Stimulated activated CD8-positive, alpha-beta memory T cell treated with anti-CD3 and anti-CD28 coated beads, Interleukin-7, amount 100 ng/mL, for 1 hour (primary cell): ENCODE results near the gene LRRC74A.

Experiments
- DNase-seq, 2 donors: peaks; one replicate each; pipeline ENCODE4 v3.0.0-alpha.2; 2020; ENCODE audit warnings: low read depth in 2 of 2

Gene LRRC74A

DNA sequence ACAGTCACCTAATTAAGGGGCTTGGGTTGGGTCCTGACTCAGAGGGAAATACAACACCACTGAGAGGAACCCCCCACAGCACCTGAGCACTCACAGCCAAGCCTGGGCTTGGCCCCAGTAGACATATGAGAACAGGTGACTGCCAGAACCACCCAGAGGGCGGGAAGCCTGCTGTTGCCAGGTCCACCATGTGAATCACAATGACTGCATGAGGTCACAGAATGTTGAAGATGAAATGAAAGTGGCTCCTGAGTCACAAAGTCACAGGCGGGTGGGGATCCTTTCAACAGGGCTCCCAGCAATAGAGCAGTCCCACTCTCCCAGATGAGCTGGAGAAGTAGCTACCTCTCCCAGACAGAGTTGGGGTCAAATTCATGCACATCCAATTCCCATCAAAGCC is at the start of gene LRRC74A:
Gene LRRC74A (plus strand): TSS at position 287 of the 400 bp plus-strand sequence. CDS start 290 bp downstream, outside the sequence.
- DNase-seq = no peak

DNA sequence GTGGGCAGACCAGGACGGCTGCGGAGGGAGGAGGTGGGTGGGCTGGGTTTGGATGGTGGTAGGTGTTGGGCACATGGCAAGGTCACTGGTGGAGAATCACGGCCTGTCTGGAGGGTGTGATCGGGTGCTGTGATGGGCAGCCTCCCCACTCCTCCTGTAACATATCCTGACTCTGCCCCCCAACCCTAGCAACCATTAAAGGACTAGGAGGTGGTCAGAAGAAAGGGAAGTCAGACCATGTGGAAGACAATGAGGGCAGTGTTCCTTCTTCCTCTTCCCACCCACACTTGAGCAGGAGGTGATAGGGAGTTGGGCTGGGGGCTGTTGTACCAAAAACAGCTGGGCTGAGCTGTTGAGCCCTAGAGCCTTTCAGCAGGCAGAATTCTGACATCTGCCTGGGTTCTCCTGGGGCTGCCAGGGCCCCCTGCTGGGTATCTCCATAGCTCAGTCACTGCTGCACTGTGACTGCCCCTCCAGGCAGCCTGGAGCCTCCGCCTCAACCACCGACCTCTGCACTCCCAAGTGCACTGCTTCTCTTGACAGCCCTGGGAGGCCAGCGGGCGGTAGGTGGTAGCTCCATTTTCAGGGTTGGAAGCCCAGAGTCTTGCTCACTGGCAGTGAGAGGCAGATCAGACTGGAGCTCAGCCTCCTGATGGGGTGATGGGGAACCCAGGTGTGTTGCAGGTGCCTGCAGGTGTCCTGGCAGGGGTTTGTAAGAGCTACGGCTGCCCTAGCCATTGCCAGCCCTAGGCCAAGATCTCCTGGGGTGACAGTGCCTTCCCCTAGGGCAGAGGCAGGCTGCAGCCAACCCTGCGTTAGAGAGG is 49.6 kb upstream of the LRRC74A start:
- DNase-seq = no peak

GRCh38 chr14:76777721-76778120 is 48.5 kb upstream of the LRRC74A start:
- DNase-seq = no peak

- no peak for DNase-seq
Measured at GRCh38 chr14:76778546-76779215, 47.5 kb upstream of the LRRC74A start.

GRCh38 chr14:76779221-76780057 is 46.8 kb upstream of the LRRC74A start:
- no peak for DNase-seq

- no peak for DNase-seq
Measured at GRCh38 chr14:76780058-76780345, 46.2 kb upstream of the LRRC74A start.

GRCh38 chr14:76780360-76780759 is 45.8 kb upstream of the LRRC74A start:
- DNase-seq = no peak

- DNase-seq = no peak
Measured at GRCh38 chr14:76780875-76781647, 45.1 kb upstream of the LRRC74A start.

GRCh38 chr14:76781648-76782051 is 44.6 kb upstream of the LRRC74A start:
- DNase-seq = no peak

DNA sequence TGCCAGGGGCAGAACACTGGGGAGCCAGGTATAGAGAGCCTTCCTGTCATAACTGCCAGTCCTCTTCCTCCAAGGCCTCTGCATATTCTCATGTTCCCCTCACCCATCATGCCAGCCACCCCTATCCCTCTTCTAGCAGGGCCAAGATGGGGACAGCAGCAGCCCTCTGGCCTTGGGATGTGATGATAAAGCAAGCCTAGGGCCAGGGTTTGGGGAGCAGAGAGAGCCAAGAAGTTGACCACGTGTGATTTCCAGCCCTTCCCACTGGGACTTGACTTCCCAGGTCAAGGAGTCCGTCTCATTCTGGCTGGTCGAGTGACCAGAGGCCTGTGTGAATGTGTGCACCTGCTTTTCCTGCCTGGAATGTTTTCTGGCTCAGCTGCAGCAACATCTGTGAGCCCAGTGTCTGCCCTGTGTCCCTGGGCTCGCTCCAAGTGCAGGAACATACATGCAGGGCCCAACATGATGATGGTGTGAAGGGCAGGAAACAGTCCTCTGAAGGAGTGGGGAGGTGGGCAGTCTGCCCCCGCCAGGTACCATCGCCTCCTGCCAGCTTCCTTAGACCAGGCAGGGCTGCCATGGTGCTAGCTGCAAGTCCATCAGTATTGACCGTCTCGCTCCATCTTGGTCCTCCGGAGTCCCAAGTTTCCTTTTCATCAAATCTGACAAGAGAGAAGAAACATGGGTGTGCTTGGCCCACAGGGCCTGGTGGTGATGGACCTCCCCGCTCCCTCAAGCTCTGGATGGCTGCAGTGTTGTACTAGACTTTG is 43.9 kb upstream of the LRRC74A start:
- no peak for DNase-seq

GRCh38 chr14:76782885-76783566 is 43.2 kb upstream of the LRRC74A start:
- DNase-seq = no peak

DNA sequence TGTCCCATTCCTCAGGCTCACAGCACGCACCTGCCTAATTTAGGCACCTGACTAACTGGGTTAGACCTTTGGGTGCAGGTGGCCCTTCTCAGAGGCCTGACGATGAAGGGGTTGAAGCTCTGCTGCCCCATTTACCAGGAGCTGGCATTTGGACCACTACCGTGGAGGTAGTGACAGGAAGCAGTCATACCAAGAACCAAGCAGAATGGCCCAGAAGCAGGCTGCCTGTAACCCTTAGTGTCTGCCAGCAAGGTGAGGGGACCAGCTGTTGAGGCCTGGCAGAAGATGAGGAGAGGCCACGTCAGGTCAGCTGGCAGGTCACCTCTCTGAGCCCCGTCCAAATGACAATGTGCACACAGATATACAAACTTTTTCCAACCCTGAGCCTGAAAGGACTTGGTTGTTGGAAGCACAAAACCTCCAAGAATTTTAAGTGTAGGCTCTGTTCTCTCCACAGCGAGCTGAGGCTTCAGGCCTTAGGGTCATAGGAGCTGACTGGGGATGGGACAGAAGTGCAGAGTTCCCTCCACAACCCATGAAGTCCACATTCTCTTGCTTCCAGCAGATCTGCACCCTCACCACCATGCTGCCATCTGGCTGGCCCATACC is 41.8 kb upstream of the LRRC74A start:
- DNase-seq = no peak

DNA sequence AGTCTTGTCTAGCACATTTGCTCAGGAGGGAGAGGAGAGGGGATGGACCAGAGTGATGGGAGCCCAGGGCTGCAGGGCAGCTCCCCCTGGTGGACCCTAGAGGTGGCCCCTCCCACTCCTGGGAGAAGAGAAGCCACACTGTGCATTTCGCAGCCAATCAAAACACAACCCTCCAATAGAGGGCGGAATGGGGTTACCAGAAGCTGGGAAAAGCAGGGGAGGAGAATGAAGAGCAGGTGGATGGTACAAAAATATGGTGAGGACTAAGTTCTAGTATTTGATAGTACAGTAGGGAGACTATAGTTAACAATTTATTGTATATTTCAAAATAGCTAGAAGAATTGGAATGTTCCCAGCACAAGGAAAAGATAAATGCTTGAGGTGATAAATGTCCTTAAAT is 41.3 kb upstream of the LRRC74A start:
- DNase-seq = no peak

DNA sequence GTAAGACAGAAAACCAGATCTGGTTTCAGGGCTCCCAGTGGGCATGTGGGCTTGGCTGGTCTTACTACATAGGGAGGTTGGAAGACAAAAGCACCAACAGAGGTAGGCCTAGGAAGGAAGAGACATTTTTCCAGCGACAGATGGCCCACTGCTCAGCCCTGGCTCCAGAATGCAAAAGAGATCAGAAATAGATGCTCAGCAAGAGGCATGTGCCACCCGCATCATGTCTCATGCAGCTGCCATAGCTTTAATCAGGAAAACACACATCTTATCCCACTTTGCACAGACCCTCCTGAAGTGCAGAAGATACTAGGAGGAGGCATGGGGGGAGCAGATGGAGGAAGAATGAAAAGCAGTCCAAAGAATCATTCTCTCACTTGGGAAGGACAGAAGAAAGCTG is 39.6 kb upstream of the LRRC74A start:
- no peak for DNase-seq

GRCh38 chr14:76792422-76792821 is 33.8 kb upstream of the LRRC74A start:
- no peak for DNase-seq

GRCh38 chr14:76793324-76793723 is 32.9 kb upstream of the LRRC74A start:
- DNase-seq = no peak

DNA sequence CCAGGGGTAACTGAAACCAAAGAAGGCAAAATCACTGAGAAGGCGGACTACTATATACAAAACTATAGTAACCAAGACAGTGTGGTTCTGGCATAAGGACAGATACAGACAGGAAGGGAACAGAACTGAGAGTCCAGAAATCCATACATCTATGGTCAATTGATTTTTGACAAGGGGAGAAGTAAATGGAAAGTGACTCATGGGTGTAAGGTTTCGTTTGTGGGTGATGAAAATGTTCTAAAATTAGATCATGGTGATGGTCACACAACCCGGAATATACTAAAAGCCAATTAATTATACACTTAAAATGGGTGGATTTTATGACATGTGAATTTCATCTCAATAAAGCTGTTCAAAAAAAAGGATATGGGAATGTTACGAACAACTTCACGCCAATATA is 32.3 kb upstream of the LRRC74A start:
- DNase-seq = no peak

GRCh38 chr14:76806446-76806845 is 19.8 kb upstream of the LRRC74A start:
- DNase-seq = no peak

- DNase-seq = no peak
Measured at GRCh38 chr14:76808011-76808410, 18.2 kb upstream of the LRRC74A start.

GRCh38 chr14:76808990-76809389 is 17.2 kb upstream of the LRRC74A start:
- no peak for DNase-seq
